DND-41 (cell line): ENCODE results near the gene EEIG1.

ENCODE experiments used
- EZH2 ChIP-seq: IDR thresholded peaks from 3 replicates; pipeline ENCODE4 v1.6.1; 2012; ENCODE audit warnings: borderline replicate concordance, low read depth, mild to moderate bottlenecking, moderate library complexity, low read length, inconsistent platforms; ENCODE audit not compliant: severe bottlenecking
- TF ChIP-seq, protein P1 (sequence below): IDR thresholded peaks from 2 replicates; pipeline ENCODE4 v1.5.1; 2012; ENCODE audit warnings: borderline replicate concordance, low read length, moderate library complexity, mild to moderate bottlenecking; ENCODE audit not compliant: poor library complexity, severe bottlenecking; ENCODE audit errors: extremely low read depth

DNA sequence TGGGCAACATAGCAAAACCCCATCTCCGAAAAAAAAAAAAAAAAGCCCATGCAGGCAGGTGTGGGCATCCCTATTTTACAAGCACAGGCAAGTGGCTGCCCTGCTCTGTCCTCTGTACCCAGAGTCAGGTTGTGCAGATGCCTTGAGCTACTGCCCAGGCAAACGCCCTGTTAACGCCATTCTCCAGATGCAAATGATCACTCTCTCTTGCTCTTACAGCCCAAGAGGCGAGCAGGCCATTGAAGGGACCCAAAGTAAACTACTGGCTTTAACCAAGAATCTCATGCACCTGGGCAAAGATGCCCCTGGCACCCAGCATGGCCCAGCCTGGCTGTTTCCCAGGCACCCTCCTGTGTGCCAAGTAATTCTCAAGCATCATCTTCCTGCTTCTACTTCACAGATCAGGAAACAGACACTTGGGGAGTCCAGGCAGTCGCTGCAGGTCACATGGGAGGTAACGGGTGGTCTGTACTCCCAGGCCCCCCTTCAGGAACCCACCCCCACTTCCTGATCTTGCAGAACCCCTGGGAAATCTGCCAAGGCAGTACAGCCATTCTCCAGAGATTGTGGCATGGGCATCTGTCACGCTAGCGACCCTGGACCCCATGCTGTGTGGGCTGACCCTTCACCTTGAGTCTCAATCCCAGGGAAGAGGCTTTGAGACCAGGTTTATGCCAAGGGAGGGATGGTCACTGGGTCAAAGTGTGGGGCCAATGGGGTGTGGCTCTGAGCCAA is 14.2 kb downstream of the EEIG1 start:
- TF ChIP-seq, protein P1, sequence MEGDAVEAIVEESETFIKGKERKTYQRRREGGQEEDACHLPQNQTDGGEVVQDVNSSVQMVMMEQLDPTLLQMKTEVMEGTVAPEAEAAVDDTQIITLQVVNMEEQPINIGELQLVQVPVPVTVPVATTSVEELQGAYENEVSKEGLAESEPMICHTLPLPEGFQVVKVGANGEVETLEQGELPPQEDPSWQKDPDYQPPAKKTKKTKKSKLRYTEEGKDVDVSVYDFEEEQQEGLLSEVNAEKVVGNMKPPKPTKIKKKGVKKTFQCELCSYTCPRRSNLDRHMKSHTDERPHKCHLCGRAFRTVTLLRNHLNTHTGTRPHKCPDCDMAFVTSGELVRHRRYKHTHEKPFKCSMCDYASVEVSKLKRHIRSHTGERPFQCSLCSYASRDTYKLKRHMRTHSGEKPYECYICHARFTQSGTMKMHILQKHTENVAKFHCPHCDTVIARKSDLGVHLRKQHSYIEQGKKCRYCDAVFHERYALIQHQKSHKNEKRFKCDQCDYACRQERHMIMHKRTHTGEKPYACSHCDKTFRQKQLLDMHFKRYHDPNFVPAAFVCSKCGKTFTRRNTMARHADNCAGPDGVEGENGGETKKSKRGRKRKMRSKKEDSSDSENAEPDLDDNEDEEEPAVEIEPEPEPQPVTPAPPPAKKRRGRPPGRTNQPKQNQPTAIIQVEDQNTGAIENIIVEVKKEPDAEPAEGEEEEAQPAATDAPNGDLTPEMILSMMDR = no peak
- TF ChIP-seq EZH2 = no peak
